IPS DF 4.7 (cell line): ENCODE results near the gene TMEM244.
"Not testable (repeated sequence)": the region's sequence is repeated elsewhere in the genome, so short reads cannot be mapped to it uniquely, and the experiment has no call there.

Experiments
- DNase-seq: peaks from one replicate; pipeline ENCODE4 v3.0.0-alpha.2; 2013; ENCODE audit warnings: low spot score; ENCODE audit errors: extremely low read depth

Gene TMEM244

GRCh38 chr6:129867403-129867802 is 6.3 kb upstream of the TMEM244 start:
- DNase-seq, result no peak

DNA sequence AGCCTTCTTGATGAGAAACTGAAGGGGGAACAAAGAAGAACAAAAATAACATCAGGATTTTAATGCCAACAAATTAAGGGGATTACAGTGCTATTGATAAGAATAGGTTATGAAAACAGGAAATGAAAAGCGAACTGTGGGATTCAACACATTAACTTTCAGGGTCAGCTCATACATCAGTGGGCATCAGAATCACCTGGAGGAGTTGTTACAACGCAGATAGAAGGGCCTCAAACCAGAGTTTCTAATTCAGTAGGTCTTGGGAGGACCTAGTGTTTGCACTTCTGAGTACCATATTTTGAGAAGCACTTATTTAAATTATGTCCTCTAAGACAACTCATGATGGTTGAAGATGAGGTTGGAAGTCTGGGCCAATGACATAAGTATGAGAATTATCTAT is 5.6 kb upstream of the TMEM244 start:
- DNase-seq, result no peak

DNA sequence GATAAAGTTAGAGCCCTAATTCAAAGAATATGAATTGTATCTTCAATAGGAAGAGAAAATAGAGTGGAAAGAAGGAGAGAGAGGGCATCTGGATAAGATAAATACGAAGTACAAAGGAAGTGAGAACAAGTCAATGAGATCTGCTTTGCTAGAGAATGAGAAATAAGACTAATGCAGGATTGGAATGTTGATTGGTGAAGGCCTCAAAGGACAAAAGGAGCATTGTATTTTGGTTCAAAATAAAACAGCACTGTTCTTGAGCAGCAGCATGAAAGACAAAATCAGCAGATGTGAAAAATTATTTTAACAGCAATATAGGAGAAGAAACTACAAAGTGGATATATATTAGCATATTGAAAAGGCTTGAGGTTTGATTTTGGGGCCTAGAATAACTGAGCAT is 5.1 kb upstream of the TMEM244 start:
- DNase-seq, result no peak

- no peak for DNase-seq
Observed at GRCh38 chr6:129865013-129865412, 3.9 kb upstream of the TMEM244 start.

- DNase-seq, result no peak
Observed at GRCh38 chr6:129863664-129864063, 2.5 kb upstream of the TMEM244 start.

DNA sequence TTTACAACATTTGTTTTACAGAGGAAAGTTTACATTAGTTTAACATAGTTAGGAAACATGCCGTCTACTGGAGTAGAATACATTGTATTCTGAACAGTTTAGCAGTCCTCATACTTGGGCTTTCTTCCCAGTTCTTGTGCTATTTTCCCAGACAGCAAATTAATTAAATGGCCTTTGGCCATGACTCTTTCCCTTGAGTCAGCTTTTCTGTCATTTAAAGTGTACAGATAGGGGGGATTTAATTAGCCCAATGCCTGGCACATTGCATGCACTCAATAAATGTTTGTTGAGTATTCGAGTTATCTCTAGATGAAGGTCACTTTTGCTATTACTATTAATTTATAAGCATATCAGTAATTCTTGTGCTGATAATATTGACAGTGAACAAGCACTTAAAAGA is 1.6 kb downstream of the TMEM244 start:
- no peak for DNase-seq

DNA sequence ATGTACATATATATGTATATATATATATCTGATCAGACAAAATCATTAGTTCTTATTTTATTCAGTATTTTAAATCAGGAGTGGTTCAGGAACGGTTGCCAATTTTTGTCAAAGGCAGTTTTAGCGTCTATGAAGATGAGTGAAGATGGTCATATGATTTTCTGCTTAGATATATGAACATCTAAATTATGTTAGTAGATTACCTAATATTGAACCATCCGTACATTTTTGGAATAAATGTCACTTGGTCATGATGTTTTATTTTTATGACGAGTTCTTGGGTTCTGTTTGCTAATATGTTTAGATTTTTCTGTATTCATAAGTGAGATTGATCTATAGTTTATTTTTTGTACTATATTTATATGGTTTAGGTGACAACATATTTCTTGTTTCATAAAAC is 3.3 kb downstream of the TMEM244 start:
- no peak for DNase-seq

GRCh38 chr6:129853996-129854711 is 7.0 kb downstream of the TMEM244 start:
- DNase-seq, result no peak

DNA sequence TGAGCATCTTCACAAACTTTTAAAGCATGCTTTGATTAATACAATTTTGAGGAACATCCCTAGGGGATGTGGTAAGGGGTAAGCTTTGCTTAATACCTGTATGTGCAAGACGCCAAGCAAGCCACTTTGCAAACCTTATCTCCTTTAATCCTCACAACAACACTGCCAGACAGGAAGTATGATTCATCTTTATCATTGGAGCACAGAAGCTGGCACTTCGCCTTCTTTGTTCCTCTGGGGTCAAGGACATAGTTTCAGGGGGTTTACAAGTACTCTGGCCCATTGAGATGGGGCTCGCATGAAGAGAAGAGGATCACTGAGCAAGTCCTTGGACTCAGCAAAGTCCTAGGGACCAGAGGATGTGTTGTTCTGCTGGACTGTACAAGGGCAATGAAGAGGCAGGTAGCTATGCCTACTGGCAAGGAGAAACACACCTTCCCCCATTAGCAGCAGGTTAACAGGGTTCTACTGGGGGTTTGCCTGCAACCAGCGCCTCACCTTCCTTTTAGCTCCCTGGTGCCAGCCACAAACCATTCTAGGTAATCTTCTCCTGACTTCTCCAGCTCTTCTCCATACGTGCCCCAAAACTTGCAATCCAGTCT is 8.8 kb downstream of the TMEM244 start:
- no peak for DNase-seq

GRCh38 chr6:129849456-129849855 is 11.7 kb downstream of the TMEM244 start:
- DNase-seq, result no peak

DNA sequence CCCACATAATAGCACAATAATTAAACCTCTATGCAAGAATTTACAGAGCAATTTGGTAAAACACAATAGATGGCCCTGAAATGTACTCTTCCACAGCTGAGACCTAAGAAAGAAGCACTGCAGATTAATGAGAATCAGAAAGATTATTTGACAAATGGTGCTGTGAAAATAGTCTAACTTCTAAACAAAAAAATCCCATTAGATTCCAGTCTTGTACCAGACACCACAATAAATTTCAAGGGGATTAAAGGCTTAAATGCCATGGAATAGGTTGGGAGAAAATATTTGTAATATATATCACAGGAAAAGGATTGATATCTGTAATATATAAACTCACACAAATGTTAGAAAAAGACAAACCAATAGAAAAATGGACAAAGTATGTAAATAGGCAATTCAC is 14.4 kb downstream of the TMEM244 start:
- DNase-seq, result no peak

DNA sequence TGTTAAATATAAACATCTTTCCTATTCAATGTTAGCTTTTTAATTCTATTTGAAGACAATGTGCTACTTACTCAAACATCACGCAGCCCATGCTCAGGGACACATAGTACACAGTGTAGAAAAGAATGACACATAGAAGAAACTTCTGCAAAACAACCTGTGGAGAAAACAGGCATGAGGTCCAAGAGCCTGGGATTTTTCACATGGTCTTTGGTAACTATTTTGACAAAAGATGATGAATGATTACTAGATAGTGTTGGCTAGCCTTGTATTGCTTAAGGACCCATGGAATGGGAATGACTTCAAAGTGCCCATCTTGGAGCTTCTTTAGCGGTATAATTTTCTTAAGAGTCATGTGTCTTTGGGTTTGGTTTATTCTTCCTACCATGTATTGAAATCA is 15.4 kb downstream of the TMEM244 start:
- DNase-seq, result no peak

GRCh38 chr6:129844118-129844891 is 16.8 kb downstream of the TMEM244 start:
- peak; percentile 74 for DNase-seq

- DNase-seq, result no peak
Observed at GRCh38 chr6:129843573-129843972, 17.5 kb downstream of the TMEM244 start.

- no peak for DNase-seq
Observed at GRCh38 chr6:129842881-129843409, 18.2 kb downstream of the TMEM244 start.

DNA sequence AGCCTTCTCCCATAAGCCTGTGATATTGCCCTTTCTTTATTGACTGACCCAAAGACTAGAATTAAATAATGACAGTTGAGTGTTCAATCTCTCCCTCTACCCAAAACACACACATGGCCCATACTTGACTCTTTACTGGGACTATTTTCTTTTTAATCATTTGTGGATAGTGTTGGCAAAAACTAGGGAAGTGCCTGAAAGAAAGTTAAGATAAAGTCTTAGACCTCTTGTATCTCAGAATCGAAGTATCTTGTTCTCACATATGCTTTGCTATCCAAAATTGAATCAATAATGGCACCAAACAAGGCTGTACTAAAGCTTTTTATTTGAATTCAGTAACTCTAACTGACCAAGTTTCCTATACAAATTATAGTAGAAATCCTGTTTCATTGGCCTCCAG is 19.0 kb downstream of the TMEM244 start:
- no peak for DNase-seq

GRCh38 chr6:129839562-129839961 is 21.6 kb downstream of the TMEM244 start:
- not testable (repeated sequence) for DNase-seq

- DNase-seq, result no peak
Observed at GRCh38 chr6:129835691-129836090, 25.4 kb downstream of the TMEM244 start.

DNA sequence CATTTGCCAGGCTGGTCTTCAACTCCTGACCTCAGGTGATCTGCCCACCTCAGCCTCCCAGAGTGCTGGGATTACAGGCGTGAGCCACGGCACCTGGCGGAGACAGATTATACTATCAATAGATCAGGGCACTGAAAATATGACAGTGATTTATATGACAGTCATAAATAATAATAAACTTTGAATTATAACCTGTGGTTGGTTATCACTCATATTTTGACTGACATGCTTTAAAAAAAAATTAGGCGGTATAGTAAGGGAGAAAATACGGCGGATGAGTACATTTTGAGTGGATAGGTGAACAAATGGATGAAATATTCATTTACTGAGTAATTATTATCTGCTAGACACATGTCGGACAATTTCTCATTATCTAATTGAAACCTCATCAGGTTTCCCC is 28.8 kb downstream of the TMEM244 start:
- DNase-seq, result no peak

DNA sequence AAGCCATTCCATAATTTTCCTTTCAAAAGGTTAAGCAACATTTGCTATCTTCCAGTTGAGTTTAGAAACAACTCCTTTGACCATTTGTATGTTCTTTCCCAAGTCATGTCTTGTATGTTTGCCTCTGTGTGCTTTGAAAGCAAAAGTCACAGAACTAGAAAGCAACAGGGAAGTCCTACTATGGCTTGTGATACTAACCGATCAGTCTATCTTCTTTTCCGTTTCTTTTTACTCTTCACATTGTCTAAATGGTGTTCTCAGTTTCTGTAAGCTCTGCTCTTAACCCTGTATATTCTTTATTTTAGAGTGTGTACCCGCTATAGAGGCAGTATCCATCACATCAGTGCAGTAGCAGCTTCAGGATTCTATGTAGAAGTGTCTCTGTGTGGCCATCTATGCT is 32.9 kb downstream of the TMEM244 start:
- DNase-seq, result no peak

- no peak for DNase-seq
Observed at GRCh38 chr6:129818251-129818650, 42.9 kb downstream of the TMEM244 start.

DNA sequence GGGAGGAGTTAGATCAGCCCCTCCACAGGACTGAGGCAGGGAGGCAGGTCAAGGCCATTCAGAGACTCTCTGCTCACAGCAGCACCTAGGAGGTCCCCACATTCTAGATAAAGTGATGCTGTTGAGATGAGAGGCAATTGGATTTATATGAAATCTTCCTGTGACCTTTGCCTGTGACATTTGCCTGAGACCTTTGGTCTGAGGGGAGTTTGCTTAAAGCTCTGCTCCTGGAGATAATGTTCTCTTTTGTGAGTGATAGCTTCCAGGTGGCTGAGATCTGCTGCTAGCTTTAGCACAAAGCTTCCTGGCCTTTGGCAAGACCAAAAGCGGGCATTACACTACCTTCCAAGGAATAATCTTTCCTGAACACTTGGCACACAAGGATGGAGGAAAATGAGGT is 43.3 kb downstream of the TMEM244 start:
- no peak for DNase-seq
